ENCODE data around the gene HLA-DOA. TPM values are rescaled to one million over a fixed set of nuclear protein-coding genes. Genes with fewer than 3 reads are reported as not detected.

The HLA-DOA gene
- total RNA-seq, 4 donors from 2014 or later, result 2.0 to 85.9 (median 20.3) TPM

DNA sequence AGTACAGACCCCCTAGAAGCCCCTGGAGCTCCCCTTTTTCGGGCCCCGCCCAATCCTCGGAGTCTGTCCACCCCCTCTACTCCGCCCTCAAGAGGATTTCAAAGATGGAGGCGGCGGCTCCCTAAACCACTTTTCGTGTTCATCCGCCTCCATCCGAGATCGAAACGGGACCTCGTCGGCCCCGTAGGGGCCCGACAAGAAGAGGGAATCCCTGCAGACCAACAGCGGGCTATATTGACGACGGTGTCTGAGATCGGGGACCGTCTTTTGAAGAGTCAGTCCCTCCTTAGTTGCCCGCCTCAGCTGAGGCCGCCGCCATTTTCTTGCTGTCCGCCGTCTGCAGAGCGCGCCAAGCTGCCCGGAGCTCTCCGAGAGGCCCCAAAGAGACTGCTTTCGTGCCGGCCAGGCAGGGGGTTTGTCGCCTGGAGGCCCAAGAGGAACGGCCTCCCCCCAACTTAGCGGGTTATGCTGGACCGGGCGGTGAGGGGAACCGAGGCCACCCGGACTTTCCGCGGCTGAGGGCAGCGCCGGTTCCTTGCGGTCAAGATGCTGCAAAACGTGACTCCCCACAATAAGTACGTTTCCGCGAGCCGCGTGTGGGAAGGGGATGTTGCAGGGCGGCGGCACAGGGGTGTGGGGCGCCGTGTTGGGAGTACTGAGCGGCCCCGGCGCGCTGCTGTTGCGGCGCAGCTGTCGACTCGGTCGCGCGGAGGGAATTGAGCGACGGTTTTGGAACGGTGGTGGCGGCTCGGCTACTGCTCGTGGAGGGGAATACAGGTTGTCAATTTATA lies 36.8 kb downstream of the HLA-DOA start:
- intact Hi-C loops (cut with DNase I), result no loop called here
- 1% methylated on average over 40 to 49 of the region's 70 CpGs for WGBS, 2 donors
- H3K36me3 ChIP-seq, result peaks cover 41 to 53% of the 10 kb centered on the region in 2 donors

DNA sequence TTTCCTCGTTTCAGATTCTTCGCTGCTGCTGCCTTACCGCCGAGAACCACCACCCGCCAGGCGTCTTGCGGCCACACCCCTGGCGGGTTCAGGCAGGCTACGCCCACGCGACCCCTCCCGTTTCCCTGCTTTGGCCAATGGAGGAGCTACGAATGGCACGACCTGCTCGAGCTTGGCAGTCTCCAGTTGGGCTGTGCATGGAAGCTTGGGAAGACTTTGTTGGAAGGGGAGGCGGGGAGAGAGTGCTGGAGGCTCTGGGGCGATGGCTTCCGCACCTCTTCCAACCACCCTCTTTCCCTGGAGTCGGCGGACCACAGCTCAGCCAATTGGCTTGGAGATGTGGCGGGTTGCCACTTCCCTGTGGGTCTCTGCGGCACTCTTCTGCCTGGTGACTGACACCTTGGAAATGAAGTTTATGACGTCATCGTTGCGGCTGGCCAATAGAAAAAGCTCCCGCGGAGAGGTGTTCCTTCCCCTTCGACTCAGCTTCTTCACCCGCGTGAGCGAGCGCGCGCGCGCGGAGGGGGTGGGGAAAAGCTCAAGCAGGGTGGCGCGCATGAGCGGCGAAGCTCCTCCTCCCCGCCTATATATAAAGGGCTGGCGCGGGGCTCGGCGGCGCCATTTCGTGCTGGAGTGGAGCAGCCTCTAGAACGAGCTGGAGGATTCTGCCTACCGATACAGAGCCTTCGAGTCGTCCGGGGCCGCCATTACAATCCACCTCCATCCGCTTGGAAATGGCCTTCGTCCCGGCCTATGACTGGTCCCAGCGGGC lies 37.6 kb downstream of the HLA-DOA start:
- peak; percentile 94 for TF ChIP-seq POLR2A (IDR thresholded peaks at IDR 0.05)
- TF ChIP-seq, protein P1, sequence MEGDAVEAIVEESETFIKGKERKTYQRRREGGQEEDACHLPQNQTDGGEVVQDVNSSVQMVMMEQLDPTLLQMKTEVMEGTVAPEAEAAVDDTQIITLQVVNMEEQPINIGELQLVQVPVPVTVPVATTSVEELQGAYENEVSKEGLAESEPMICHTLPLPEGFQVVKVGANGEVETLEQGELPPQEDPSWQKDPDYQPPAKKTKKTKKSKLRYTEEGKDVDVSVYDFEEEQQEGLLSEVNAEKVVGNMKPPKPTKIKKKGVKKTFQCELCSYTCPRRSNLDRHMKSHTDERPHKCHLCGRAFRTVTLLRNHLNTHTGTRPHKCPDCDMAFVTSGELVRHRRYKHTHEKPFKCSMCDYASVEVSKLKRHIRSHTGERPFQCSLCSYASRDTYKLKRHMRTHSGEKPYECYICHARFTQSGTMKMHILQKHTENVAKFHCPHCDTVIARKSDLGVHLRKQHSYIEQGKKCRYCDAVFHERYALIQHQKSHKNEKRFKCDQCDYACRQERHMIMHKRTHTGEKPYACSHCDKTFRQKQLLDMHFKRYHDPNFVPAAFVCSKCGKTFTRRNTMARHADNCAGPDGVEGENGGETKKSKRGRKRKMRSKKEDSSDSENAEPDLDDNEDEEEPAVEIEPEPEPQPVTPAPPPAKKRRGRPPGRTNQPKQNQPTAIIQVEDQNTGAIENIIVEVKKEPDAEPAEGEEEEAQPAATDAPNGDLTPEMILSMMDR (IDR thresholded peaks at IDR 0.05), result peak in 1 of 6 experiments; percentile 17
- peak overlapping the region; percentile 100 for H3K27ac ChIP-seq
- 0% methylated on average over 53 to 58 of the region's 58 CpGs for WGBS, 2 donors
- intact Hi-C loops (cut with DNase I), result no loop called here
- no peaks in the 10 kb centered on the region for H3K9me3 ChIP-seq
- H3K36me3 ChIP-seq, result peaks cover 33 to 45% of the 10 kb centered on the region in 2 donors
- peaks cover 29 to 31% of the 10 kb centered on the region in 2 donors for H3K4me1 ChIP-seq
- H3K4me3 ChIP-seq (replicated peaks in 1 of 3), result peak overlapping the region; percentile 68 to 100 (median 98)
- peak; percentile 100 for DNase-seq
- H3K27me3 ChIP-seq, result no peaks in the 10 kb centered on the region

More for the DNA sequence above, 36.8 kb downstream of the HLA-DOA start:
- TF ChIP-seq, protein P1 (IDR thresholded peaks at IDR 0.05), result no peak
- TF ChIP-seq POLR2A (IDR thresholded peaks at IDR 0.05), result no peak
- peak overlapping the region; percentile 68 to 100 (median 98) for H3K4me3 ChIP-seq (replicated peaks in 1 of 3)
- peaks cover 30 to 33% of the 10 kb centered on the region in 2 donors for H3K4me1 ChIP-seq
- H3K27ac ChIP-seq, result peak overlapping the region; percentile 58 to 100 (median 86)
- no peaks in the 10 kb centered on the region for H3K9me3 ChIP-seq
- peak in 1 of 2 donors; percentile 22 for DNase-seq
- no peaks in the 10 kb centered on the region for H3K27me3 ChIP-seq

DNA sequence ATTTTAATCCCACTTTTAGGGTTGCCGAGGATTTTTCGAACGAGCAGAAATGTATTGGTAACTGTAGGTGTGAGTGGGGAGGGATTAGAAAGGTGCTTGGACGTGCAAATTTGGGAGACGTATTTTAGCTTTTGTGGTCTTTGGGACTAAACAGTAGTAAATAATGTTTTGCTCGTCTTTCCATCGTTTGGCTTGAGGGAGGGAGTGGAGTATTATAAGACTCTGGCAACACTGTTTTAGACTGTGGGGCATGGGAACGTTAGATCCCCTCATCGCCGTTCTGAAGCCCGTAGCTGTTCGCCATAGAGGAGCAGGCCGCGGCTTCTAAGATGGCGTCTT lies 38.2 kb downstream of the HLA-DOA start:
- H3K9me3 ChIP-seq, result no peaks in the 10 kb centered on the region
- peak overlapping the region; percentile 100 for H3K27ac ChIP-seq
- no peak for TF ChIP-seq POLR2A (IDR thresholded peaks at IDR 0.05)
- TF ChIP-seq, protein P1 (IDR thresholded peaks at IDR 0.05), result no peak
- WGBS, 2 donors, result 0 to 2% methylated on average over 15 of the region's 15 CpGs
- H3K36me3 ChIP-seq, result peaks cover 28 to 39% of the 10 kb centered on the region in 2 donors
- DNase-seq, result no peak
- peaks cover 29 to 30% of the 10 kb centered on the region in 2 donors for H3K4me1 ChIP-seq
- no peaks in the 10 kb centered on the region for H3K27me3 ChIP-seq
- intact Hi-C loops (cut with DNase I), result no loop called here
- peak overlapping the region in 2 of 3 donors; percentile 62 to 98 for H3K4me3 ChIP-seq (replicated peaks in 1 of 3)

DNA sequence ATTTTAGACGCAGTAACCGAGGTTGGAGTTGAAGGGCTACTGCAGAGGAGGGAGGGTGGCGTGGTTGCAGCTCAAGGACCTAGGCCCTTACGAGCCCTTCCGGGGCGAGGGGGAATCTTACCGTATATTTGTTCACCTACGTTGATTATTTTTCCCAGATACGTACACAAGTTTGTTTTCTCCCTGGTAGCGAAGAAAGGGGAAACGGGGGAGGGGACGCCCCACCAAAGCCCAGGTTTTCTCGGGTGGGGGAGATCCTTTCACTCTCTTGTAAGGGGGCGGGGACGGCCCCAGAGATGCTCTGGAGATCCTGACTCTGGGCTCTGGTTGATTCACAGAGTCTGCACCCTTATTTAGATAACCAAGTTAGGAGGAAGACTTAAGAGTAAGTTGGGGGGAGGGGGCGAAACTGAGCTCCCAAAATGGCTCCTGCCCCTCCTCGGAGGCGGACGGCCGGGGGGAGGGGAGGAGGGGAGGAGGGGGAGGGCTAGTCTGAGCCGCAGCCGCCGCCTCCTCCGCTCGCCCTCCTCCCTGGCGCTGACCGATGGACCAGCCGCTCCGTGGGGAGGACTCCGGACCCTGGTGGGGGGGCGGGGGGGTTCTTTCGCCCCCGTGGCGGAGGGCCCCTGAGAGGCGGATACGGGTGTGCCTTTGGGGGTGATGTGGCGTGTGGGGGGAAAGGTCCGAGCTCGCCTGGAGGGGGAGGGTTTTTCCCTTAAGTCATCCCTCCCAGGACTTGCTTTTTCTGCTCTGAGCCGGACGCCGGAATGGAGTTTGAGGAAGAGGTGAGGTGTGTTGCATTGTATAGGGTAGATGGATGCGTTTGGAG lies 38.8 kb downstream of the HLA-DOA start:
- Histone ChIP-seq H3K27ac (peak overlapping the region; percentile 100), H3K4me3 (replicated peaks in 1 of 3) (peak overlapping the region; percentile 62 to 98 (median 88)), H3K36me3 (peaks cover 22 to 34% of the 10 kb centered on the region in 2 donors), H3K4me1 (peaks cover 24 to 28% of the 10 kb centered on the region in 2 donors), H3K27me3 (no peaks in the 10 kb centered on the region), H3K9me3 (no peaks in the 10 kb centered on the region)
- intact Hi-C loops (cut with DNase I), result no loop called here
- peak; percentile 90 to 93 for DNase-seq
- 1% methylated on average over 33 to 36 of the region's 43 CpGs for WGBS, 2 donors
- no peak for TF ChIP-seq POLR2A (IDR thresholded peaks at IDR 0.05)
- TF ChIP-seq, protein P1 (IDR thresholded peaks at IDR 0.05), result no peak

Data from thyroid gland (tissue), 4 donors.